Loucy (cell line): Measurements from ENCODE around the gene LRRC4.

Experiments
- H2AFZ ChIP-seq: fragments of 200-600 bp; sonication (generic); 2 replicates; pipeline ENCODE4 v1.6.0; 2016; ENCODE audit warnings: antibody characterized with exemption, mild to moderate bottlenecking, low read length, moderate library complexity
- H3F3A ChIP-seq: fragments of 200-600 bp; 2 replicates; pipeline ENCODE4 v1.6.0; 2016; ENCODE audit warnings: antibody characterized with exemption, low read depth, mild to moderate bottlenecking
- H3K27me3 ChIP-seq: fragments of 200-600 bp; sonication (generic); 2 replicates; pipeline ENCODE4 v1.6.1; 2014; ENCODE audit warnings: low read length, mild to moderate bottlenecking; ENCODE audit not compliant: insufficient read depth, poor library complexity, severe bottlenecking
- H3K36me3 ChIP-seq: fragments of 200-600 bp; sonication (generic); 2 replicates; pipeline ENCODE4 v1.6.1; 2016; ENCODE audit warnings: low read length; ENCODE audit not compliant: insufficient read depth
- H3K4me1 ChIP-seq: fragments of 200-600 bp; sonication (generic); 2 replicates; pipeline ENCODE4 v1.5.1; 2014; ENCODE audit warnings: low read length, mild to moderate bottlenecking; ENCODE audit not compliant: insufficient read depth, poor library complexity, severe bottlenecking
- H3K4me2 ChIP-seq: fragments of 200-600 bp; sonication (generic); 2 replicates; pipeline ENCODE4 v1.6.0; 2014; ENCODE audit warnings: antibody characterized with exemption, low read length, low read depth, mild to moderate bottlenecking; ENCODE audit not compliant: poor library complexity, severe bottlenecking
- H3K4me3 ChIP-seq: fragments of 200-600 bp; sonication (generic); 2 replicates; pipeline ENCODE4 v1.5.1; 2014; ENCODE audit warnings: low read length, mild to moderate bottlenecking, mixed read lengths; ENCODE audit not compliant: poor library complexity, severe bottlenecking
- H3K79me2 ChIP-seq: fragments of 200-600 bp; sonication (generic); 2 replicates; pipeline ENCODE4 v1.6.1; 2014; ENCODE audit warnings: low read length; ENCODE audit not compliant: insufficient read depth
- H3K9ac ChIP-seq: fragments of 200-600 bp; sonication (generic); 2 replicates; pipeline ENCODE4 v1.6.0; 2014; ENCODE audit warnings: mild to moderate bottlenecking, low read depth, low read length, moderate library complexity; ENCODE audit not compliant: poor library complexity, severe bottlenecking
- H3K9me2 ChIP-seq: fragments of 200-600 bp; sonication (generic); replicated peaks from 2 replicates; pipeline ENCODE4 v1.6.1; 2016; ENCODE audit warnings: low read depth, low read length, mixed read lengths
- H3K9me3 ChIP-seq: fragments of 200-600 bp; sonication (generic); 2 replicates; pipeline ENCODE4 v1.6.1; 2014; ENCODE audit warnings: mild to moderate bottlenecking, antibody characterized with exemption, low read length, low read depth; ENCODE audit not compliant: insufficient read depth
- H4K20me1 ChIP-seq: fragments of 200-600 bp; sonication (generic); 2 replicates; pipeline ENCODE4 v1.6.0; 2014; ENCODE audit warnings: antibody characterized with exemption, low read length, mild to moderate bottlenecking; ENCODE audit not compliant: insufficient read depth, poor library complexity, severe bottlenecking
- EZH2phosphoT487 ChIP-seq: fragments of 200-600 bp; IDR thresholded peaks from 2 replicates; pipeline ENCODE4 v1.6.1; 2018; ENCODE audit warnings: antibody characterized with exemption, mild to moderate bottlenecking, moderate library complexity, borderline replicate concordance
- TF ChIP-seq, protein P1 (sequence below): fragments of 200-600 bp; sonication (generic); conservative IDR thresholded peaks from 2 replicates; pipeline ENCODE4 v1.5.1; 2014; ENCODE audit warnings: mild to moderate bottlenecking, antibody characterized with exemption, low read length

LRRC4 gene

DNA sequence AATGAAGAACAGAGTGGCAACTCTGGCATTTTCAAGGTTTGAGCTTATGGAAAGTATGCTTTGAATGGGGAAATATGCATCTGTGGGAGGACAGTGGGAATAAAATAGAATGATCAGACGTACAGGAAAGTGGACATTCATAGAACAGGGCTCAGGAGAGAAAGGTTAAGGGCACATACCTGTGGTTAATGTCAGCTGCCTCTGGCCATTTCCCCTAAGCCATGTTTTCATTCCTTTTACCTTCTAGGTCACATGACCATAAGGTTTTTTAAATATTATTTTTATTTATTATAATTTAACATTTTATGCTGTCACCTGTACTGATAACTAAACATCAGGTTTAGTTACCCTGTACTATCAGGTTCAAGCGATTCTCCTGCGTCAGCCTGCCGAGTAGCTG, 52.8 kb downstream of the LRRC4 start:
- Histone ChIP-seq H3K79me2 (no peaks in the 10 kb centered on the region), H3K9me3 (peaks cover 5% of the 10 kb centered on the region; the same call in 1 of the 2 replicates), H2AFZ (no peak overlapping the region), H3K4me3 (no peak overlapping the region), H3K9me2 (no peaks in the 10 kb centered on the region), H3K27me3 (no peaks in the 10 kb centered on the region), H3K9ac (no peak overlapping the region), H4K20me1 (no peaks in the 10 kb centered on the region), H3F3A (no peaks in the 10 kb centered on the region), H3K4me1 (peaks cover 25% of the 10 kb centered on the region), H3K4me2 (no peak overlapping the region), H3K36me3 (peaks cover 17% of the 10 kb centered on the region)
- TF ChIP-seq, protein P1, sequence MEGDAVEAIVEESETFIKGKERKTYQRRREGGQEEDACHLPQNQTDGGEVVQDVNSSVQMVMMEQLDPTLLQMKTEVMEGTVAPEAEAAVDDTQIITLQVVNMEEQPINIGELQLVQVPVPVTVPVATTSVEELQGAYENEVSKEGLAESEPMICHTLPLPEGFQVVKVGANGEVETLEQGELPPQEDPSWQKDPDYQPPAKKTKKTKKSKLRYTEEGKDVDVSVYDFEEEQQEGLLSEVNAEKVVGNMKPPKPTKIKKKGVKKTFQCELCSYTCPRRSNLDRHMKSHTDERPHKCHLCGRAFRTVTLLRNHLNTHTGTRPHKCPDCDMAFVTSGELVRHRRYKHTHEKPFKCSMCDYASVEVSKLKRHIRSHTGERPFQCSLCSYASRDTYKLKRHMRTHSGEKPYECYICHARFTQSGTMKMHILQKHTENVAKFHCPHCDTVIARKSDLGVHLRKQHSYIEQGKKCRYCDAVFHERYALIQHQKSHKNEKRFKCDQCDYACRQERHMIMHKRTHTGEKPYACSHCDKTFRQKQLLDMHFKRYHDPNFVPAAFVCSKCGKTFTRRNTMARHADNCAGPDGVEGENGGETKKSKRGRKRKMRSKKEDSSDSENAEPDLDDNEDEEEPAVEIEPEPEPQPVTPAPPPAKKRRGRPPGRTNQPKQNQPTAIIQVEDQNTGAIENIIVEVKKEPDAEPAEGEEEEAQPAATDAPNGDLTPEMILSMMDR: no peak
- TF ChIP-seq EZH2phosphoT487: no peak
